Measurements from ENCODE around the gene TMEM132D.

GRCh38 chr12:129357233-129357632 lies 546.6 kb downstream of the TMEM132D start:
- no peak for TF ChIP-seq POLR2A (IDR thresholded peaks at IDR 0.05)
- TF ChIP-seq CTCF (IDR thresholded peaks at IDR 0.05) = no peak
- no peak for TF ChIP-seq POLR2AphosphoS5 (IDR thresholded peaks at IDR 0.05; ENCODE audit: insufficient read depth in 1 of 2, low read depth in 1 of 2)

Data from vagina (tissue), 2 donors.